ENCODE results near the gene SVOPL.

SVOPL gene

DNA sequence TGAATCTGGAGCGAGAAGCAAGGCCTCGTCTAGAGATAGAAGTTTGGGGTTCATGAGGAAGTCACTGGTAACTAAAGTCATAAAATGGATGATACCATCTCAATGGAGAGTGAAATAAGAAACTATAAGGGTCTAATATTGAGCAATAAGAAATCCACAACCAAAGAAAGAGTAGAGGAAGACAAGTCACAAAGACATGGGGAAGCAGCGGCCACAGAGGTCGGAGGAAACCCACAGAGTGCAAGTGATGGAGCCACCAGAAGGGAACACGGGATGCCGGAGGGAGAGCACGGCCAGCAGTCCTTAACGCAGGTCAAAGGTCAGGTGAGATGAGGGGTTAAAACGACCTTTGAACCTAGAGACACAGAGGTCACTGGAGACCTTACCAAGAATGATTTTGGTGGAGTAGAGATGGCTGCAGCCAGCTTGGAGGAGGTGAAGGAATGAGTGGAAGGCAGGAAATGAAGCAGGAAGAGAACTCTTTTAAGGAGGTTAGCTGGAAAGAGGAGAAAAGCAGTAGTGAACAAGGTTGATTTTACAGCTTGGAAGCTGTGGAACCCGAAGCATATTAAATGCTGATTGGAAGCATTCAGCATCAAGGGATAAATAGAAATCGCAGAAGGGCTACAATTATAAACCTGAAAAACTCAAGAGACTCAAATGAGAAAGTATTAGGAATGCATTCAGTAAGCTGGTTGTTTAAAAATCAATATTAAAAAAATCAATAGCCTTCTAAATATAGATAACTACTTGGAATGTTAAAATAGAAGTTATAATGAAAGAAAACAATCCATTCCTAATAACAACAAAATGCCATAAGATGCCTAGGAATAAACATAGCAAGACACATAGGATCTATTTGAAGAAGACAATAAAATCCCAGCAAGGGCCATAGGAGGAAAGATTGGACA is 93.7 kb downstream of the SVOPL start:
- no peak for DNase-seq (ENCODE audit: low read depth)

DNA sequence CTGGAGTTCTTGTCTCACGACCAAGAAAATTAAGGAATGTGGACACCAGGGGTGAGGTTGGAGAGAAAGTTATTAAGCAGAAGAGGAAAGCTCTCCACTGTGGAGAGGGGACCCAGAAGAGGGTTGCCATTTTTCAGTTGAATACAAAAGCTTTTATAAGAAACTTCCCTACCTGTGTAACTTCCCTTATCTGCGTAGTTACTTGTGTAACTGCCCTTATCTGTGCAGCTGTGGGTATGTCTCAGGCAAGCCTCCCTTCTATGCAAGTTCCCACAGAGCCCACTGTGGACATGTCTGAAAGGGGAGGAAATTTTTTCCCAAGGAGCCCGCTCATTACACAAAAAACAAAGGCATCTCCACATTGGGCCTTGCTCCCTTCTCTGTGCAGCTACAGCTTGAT is 94.9 kb downstream of the SVOPL start:
- no peak for DNase-seq (ENCODE audit: low read depth)

DNA sequence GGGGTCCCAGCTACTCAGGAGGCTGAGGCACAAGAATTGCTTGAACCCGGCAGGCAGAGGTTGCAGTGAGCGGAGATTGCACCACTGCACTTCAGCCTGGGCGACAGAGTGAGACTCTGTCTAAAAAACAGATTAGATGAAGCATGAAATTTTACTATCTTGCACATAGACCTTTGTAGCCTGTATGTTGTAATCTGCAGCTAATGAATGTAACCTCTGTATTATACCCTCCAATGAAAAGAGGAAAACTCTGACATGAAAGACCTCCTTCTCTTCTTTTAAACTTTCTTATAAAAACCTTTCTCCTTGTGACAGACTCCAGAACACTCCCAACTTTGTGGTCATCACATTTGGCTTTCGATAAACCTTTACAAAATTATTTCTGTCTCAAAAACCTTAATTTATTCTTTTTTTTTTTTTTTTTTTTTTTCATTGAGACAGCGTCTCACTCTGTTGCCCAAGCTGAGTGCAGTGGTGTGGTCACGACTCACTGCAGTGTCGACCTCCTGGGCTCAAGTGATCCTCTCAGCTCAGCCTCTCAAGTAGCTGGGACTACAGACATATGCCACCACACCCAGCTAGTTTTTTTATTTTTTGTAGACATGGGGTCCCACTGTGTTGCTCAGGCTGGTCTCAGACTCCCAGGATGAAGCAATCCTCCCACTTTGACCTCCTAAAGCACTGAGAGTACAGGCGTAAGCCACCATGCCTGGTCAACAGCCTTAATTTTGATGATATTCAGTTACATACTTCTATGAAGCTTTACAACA is 97.4 kb downstream of the SVOPL start:
- no peak for DNase-seq (ENCODE audit: low read depth)

DNA sequence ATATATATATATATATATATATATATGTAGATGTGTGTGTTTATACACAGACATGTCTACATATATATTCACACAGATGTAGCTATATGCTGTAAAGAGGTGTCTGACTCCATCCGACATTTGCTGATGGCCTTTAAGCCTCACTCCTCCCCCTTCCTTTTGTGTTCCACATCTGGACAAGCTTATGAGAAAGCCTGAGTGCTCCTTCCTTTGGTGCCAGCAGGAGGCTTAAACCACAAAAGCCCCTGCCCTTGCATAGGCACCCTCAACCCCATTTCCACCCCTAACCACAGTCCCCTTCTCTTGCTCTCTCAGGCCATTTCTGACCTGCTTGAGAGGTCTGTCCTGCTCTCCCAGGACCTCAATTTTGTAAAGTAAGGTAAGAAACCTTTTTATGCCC is 98.7 kb downstream of the SVOPL start:
- no peak for DNase-seq (ENCODE audit: low read depth)

DNA sequence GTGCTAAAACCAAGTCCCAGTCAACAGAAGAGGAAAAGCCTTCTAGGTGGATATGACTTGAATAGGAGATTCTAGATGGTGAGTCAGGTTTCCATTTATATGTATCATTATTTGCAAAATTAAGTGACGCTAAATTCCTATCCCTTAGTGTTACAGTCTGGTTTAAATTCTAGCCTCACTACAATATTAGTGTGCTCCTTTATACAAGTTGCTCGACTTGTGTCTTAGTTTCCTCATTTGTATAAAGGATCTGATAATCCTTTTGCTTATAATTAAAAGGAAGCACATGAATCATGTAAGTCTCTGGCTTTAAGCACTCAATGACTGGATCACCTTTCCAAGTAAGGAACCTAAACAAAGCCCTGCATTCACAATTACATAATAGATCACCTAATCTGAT is 105.7 kb downstream of the SVOPL start:
- DNase-seq (ENCODE audit: low read depth) = no peak

DNA sequence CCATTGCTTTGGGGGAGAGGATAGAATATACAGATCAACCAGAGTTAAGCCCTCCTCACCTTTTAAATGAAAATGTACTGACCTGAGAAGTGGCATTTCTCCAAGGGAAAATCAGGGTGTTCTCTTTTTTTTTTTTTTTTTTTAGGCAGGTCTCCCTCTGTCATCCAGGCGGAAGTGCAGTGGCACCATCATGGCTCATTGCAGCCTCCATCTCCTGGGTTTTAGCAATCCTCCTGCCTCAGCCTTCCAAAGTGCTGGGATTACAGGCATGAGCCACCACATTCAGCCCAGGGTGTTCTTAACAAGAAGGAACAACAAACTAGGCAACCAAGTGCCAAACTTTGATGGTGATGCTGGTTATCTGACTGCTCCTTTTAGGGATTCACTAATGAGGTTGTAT is 111.0 kb downstream of the SVOPL start:
- no peak for DNase-seq (ENCODE audit: low read depth)

DNA sequence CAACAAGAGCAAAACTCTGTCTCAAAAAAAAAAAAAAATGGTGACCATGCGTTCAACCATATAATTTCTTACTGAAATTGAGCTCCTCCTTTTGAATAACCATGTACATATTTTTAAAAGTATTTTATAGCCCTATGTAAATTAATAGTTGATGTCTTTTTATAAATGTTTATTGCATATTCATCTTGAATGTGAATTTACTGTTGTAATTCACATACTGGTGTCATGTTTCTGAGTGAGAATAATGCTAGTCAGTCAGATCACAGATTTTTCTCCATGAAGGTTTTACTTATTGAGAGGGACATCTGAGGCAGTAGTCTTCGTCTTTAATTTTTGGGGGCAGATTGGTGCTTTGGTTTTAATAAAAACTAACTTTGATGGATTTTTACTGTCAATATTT is 112.2 kb downstream of the SVOPL start:
- DNase-seq (ENCODE audit: low read depth) = no peak

DNA sequence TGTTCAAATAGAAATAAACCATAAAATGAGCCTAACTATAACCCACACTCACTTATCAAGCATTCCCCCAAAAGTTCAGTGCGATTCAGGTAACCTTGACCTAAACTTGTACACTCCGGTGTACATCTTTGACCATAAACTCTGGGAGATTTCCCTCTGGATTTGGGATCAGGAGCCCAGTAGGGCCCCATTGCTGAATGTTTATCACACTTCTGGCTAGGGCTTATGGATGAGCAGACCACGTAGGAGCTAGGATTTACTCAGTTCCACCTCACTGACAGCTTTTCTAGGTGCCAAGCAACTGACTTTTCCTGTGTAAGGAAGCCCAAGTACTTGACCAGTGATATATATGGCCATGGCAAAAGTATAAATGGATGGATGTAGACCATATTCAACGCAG is 113.7 kb downstream of the SVOPL start:
- no peak for DNase-seq (ENCODE audit: low read depth)

DNA sequence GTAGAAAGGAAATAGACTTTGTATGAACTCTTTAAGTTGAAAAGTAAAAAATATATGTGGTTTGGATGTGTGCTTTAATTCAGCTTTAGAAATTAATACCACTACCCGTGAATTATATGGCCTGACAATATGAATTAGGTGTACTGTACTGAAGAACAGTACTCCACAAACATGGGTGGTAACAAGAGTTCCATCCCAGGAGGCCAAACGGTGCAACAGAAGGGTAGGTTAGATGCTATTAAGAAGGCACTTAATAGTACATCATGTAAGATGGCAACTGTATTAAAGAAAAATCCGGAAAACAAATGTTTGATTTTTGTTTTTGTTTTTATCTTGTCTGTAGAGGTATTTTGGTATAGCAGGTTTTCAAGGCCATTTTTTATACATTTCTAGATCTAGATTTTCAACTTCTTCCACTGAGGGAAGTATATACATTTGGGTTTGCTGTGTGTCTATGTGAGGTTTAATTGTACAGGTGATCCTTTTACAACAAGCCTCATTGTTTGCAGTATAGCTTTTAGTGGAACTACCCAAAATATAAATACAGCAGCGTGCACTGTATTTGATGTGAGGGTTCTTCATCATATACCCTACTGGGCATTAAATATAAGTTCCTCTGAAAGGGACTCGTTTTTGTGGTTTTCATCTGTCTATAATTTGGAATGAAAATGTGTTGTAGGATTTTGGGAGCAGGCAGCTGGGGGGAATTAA is 115.7 kb downstream of the SVOPL start:
- no peak for DNase-seq (ENCODE audit: low read depth)

DNA sequence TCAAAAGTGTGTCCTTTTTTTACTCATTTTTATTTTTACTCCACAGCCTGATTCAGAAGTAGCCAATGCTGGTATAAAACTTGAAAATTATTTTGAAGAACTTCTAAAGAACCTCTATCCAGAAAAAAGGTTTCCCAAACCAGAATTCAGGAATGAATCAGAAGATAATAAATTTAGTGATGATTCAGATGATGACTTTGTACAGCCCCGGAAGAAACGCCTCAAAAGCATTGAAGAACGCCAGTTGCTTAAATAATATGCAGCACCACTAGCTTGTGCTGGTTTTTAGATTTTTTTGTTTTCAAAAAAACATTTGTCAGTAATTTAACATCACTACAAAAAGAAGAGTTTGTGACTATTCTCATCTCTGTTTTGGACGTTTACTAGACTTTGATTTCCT is 116.5 kb downstream of the SVOPL start:
- no peak for DNase-seq (ENCODE audit: low read depth)

DNA sequence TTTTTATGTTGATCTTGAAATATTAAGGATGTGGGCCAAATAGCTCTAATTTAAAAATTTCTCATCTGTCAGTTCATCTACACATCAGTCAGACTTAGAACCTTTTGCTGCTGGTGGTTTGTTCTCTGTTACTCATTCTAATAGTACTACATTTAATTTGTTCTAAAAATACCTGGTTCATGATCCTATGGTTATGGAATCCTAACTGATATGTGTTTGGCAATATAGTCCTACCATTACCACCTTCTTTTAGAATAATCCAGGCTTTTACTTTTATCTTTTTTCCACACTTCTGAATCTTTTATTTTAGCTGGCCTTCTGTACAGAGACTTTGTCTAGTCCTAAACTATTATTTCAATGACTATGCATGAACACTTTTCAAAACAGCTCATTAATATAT is 116.9 kb downstream of the SVOPL start:
- no peak for DNase-seq (ENCODE audit: low read depth)

DNA sequence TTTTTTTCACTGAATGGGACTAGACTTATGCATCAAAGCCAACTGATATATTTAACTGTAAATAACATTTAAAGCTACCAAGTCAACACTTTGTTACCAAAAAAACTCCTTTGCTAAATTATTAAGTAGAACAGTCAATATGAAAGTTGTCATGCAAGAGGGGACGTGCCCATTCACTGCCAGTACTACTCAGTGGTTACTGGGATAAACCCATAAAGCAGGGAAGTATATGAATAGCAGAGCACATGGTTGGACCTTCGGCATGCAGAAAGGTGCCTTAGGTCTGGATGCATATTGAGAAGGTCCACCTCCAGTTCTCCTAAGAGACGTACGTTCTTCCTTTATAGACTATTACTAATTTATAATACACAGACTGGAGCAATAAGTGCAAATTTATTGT is 120.1 kb downstream of the SVOPL start:
- no peak for DNase-seq (ENCODE audit: low read depth)

DNA sequence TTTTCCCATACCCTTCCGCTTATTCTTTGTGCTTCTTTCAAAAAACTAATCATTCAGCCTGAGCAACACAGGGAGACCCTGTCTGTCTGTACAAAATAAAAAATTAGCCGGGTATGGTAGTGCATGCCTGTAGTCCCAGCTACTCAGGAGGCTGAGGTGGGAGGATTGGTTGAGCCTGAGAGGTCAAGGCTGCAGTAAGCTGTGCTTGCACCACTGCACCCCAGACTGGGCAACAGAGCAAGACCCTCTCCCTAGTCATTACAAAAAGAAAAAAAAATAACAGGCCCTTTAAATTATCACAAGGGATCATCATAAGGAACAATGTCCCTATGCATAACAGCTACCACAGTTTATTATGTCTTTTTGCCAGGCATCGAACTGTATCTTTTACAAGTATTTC is 121.5 kb downstream of the SVOPL start:
- DNase-seq (ENCODE audit: low read depth) = no peak

DNA sequence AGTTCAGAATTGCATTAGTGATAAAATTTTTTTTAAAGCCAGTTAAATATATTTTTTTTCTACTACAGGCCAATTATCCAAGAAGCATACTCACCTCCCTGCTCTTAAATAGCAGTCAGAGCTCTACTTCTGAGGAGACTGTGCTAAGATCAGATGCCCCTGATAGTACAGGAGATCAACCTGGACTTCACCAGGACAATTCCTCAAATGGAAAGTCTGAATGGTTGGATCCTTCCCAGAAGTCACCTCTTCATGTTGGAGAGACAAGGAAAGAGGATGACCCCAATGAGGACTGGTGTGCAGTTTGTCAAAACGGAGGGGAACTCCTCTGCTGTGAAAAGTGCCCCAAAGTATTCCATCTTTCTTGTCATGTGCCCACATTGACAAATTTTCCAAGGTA is 122.0 kb downstream of the SVOPL start:
- DNase-seq (ENCODE audit: low read depth) = no peak

DNA sequence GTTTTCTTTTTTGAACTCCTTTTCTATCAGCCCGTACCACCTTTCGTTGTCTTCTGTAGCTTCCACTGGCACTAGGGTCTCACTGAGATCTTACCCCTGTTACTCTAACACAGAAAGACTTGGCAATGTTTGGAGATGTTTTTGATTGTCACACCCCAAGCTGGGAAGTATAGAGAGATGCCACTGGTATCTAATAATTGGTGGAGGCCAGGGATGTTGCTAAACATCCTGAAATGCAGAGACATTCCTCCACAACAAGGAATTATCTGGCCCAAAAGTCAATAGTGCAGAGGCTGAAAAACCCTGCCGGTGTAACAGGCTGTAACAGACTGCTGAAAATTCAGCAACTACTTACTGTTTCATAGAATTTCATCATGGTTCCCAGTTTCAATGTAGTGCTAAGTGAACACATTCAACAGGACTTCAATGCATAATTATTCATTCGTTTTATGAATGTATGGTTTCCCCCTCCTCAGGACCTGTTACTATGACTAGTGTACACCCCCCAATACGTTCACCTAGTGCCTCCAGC is 125.2 kb downstream of the SVOPL start:
- no peak for DNase-seq (ENCODE audit: low read depth)

DNA sequence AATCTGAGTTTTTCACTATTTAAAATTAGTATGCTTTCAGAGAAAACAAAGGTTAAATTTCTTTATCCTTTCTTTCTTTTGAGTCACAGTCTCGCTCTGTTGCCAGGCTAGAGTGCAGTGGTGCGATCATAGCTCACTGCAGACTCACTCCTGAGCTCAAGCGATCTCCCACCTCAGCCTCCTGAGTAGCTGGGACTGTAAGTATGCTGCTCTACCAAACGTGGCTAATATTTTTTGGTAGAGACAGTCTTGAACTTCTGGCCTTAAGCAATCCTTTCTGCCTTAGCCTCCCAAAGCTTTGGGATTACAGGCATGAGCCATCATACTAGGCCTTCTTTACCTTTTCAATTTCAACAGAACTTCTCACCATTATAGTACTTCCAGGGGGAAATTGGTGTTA is 127.4 kb downstream of the SVOPL start:
- DNase-seq (ENCODE audit: low read depth) = no peak

DNA sequence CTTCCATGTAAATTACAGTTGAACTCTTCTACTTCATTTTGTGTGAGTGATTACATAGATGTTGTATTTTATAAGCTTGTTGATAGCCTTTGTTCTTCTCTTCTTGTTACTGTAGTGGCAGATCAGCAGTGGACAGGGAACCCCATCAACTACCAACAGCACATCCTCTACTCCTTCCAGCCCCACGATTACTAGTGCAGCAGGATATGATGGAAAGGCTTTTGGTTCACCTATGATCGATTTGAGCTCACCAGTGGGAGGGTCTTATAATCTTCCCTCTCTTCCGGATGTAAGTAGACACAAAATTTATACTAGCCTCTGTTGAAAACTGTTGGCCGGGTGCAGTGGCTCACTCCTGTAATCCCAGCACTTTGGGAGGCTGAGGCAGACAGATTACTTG is 130.4 kb downstream of the SVOPL start:
- DNase-seq (ENCODE audit: low read depth) = no peak

DNA sequence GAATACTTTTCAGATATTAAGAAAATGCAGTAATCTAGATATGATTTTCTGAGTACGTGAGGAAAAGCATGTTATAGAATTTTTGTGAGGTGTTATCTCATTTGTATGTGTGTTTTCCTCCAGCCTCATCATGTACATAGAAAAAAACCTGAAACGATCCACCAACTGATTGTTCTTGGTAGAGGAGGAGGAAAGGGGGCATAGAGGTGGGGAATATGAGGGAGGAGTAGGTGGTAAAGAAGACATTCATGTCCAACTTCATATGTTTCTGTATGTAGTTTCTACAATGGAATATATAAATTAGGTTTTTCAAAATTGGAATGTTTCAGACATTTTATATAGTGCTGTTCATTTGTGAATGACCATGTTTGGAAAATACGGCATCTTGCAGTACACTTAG is 131.7 kb downstream of the SVOPL start:
- no peak for DNase-seq (ENCODE audit: low read depth)

DNA sequence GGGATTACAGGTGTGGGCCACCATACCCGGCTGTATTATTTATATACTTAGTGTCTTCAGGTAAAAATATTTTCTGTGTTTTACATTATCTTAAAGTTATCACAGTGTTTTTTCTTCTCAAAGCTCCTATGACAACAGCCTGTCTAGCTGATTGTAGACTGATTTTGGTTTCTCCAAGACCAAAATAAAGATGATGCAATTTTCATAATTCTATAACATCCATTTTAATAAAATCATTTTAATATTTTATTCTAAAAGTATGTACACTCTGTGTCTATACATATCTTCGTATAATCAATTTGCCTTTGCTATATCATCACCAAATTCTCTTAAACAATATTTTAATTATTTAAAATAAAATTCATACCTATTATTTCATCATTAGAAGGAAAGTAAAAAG is 132.5 kb downstream of the SVOPL start:
- DNase-seq (ENCODE audit: low read depth) = no peak

DNA sequence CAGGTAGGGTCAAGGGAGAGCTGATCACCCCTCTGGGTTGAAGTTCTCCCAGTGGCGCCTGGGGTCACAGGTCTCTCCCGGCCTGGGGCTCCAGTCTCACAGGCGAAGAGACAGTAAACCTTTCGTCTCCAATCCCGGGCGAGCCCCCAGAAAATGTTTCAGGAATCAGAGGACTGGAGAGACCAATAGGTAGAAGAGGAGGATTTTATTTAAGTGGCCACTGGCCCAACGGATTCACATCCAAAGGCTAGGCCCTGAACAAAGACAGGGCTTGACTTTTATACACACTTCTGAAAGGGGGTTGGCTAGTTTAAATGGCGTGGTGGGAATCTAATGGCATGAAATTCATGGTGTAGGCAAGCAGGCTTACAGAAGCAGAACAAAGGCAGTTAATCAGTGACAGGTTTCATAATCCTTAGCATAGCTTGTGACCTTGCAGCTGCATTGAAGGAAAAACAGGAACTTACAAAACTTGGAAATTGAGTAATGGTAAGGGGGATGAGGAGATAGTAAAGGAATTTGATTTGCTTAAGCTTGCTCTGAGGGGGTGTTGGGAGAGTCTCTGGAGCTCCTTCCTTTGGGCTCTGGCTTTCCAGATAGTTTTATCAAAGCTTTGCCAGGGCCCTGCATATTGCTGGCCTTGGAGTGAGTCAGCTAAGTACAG is 135.6 kb downstream of the SVOPL start:
- no peak for DNase-seq (ENCODE audit: low read depth)

DNA sequence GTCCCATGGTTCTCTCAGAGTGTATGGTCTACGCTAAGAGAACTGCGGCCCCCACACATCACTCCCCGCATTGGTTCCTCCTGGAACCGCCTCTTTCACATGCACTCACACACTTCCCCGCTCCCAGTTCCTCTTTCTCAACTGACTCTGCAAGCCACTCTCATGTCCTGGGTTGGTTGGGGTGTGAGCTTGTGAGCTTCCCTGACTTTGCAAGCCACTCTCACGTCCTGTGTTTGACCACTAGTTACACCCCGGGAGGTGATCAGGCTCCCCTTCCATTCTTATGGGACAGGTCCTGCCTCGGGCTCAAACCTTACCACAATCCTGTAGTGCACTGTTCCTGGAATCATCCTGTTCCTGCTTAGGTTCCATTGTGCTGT is 136.1 kb downstream of the SVOPL start:
- no peak for DNase-seq (ENCODE audit: low read depth)

DNA sequence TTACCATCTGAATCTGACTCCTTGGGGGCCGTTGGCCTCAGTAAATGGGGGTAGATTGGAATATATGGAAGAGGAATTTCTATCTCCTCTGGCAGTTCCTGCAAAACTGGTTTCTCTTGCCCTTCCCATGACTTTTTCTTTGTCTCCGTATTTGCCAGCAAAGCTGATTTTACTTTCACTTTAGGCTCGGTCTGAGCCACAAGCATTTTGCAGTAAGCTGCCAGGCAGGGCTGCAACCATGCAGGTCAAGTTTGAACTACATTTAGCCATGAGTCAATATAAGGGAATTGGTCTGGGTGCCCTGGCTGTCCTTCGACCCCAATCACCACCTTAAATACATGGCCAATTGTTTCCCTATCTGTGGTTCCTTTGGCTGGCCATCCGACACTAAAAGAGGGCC is 136.8 kb downstream of the SVOPL start:
- no peak for DNase-seq (ENCODE audit: low read depth)

All from activated T-cell treated with anti-CD3 and anti-CD28 coated beads for 48 hours (primary cell).